Activated gamma-delta T cell (primary cell): ENCODE results near the gene LHFPL3.
"Not testable (repeated sequence)": the region's sequence is repeated elsewhere in the genome, so short reads cannot be mapped to it uniquely, and the experiment has no call there.

Experiments
- DNase-seq: peaks from one replicate; lab custom pipeline; 2025; lab: John Stamatoyannopoulos, UW

Gene LHFPL3

DNA sequence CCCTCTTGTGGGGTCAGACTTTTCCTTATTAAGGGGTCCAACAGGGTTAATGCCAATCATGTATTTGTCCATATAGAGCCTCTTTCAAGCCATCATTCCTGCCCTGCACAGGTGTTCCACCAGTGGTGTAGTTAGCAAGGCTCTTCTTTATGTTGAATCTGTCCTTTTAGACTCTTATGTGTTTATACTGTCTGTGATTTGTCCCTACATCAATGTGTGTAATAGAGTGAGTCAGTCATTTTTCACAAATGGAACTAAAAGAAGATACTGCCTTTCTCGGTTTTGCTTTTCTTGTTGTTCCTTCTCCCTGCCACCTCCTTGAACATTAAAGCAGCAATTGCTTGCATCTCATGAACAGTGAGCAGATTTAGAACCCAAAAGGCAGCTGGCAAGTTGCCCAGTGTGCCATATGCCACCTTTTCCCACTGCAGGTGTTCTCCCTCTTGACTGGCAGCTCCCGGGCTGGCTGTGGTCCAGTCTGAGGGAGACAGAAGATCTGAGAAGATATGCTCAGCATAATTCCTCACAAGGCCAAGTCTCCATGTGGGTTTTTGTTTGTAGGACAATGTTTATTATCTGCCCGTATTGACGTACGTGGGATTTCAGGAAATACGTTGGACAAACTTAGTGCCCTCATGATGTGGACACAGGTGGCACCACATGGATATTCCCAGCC is 154.1 kb downstream of the LHFPL3 start:
- DNase-seq, result no peak

DNA sequence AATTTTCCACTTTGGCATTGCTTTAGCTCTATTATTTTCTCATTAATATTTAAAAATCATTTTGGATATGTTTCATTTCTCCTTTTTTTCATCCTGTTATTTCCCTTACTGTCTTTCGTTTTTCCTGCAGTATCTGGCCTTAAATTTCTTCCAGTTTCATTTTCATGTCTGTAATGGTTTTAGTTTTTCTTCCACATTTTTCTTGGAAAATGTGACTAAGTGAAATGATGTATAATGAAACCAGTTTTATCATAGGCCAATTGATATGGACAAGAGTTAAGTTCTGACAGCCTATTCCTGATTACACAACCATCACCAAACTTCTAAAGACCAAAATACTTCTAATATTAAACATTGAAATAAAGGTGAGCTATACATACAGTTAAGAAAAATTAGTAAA is 158.5 kb downstream of the LHFPL3 start:
- no peak for DNase-seq

DNA sequence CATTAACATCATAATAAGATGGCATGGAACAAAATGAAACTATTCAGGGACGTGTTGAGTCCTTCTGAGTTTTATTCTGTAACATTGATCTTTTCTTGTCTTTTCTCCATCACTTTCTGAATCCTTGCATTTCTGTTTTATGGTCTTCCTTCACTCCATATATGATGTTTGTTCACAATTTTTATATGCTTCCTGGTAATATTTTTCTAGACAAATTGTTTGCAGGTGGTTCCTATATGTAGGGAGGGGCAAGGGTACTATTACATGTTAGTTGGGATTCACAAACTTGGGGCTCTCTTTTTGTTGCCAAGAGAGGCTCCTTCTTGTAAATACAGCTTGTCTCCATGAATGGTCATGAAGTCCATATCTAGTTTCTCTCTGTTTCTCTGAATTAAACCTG is 159.2 kb downstream of the LHFPL3 start:
- no peak for DNase-seq

DNA sequence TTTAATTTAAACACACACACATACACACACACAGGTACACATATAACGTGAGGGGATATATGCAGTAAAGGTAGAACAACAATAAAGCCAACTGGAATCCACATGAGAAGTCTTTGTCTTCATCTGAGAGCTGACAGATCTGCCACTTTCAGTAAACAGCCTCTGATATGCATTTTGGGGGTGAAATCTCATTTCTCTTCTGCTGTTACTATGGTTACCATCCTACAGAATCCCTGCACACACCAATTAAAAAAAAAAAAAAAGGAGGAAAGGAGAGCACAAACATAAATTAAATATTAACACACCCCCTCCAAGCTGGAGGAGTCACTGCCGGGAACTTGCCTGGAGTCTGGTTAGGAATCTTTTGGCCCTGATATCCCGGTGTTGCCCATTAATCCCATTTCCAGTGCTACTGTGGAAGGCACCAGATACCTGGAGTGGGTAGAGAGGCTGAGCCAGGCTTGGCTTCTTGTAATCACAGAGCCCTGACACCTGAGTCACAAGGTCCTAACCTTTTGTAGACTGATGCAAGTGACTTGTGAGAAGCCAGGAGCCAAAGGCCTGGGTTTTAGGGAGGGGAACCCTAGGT is 169.1 kb downstream of the LHFPL3 start:
- no peak for DNase-seq

DNA sequence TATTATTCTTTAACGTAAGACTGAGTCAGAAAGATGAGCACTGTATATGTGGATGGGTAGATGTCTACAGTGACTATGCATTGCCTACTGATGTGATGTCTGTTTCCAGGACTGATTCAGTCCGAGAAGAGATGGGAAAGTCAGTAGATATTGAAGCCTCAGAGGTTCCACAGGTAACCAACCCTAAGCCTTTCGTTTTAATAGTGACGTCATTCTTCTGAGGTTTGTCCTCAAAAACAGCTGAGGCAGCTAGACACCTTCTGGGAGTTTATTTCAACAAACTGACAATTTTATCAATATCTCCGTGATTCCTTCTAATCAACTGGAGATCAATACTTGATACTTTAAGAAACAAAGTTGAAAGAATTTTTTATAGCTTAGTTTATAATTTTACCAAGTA is 171.6 kb downstream of the LHFPL3 start:
- no peak for DNase-seq

DNA sequence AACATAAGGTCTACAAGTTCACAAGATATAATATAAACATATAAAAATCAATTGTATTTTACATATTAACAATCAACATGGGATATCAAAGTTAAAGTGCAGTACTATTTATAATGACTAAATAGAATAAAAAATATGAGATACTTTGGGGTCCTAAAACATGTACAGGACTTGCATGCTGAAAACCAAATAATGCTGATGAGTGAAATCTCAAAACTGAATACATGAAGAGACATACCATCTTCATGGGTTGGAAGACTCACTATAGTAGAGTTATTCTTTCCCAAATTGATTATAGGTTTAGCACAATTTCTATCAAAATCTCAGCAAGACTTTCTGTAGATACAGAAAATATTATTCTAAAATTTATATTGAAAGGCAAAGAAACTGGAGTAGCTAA is 181.5 kb downstream of the LHFPL3 start:
- no peak for DNase-seq

DNA sequence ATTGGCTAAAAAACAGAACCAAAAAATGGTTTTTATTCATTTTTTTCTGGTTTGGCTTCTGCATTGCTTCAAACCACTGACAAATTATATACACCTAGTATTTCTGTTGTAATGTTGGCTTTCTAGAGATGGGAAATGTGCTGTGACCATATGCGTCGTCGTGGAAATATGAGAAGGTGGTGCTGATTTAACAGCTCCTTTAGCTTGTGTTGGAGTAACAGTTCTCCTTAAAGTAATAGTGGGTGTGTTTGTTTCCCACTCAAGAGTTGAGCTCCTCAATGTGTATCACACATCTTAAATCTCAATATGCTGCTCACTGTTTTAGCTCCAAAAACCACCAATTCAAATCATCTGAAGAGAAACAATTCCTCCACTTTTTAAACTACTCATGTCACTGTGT is 196.4 kb downstream of the LHFPL3 start:
- no peak for DNase-seq

- no peak for DNase-seq
Measured at GRCh38 chr7:104528142-104528541, 199.7 kb downstream of the LHFPL3 start.

DNA sequence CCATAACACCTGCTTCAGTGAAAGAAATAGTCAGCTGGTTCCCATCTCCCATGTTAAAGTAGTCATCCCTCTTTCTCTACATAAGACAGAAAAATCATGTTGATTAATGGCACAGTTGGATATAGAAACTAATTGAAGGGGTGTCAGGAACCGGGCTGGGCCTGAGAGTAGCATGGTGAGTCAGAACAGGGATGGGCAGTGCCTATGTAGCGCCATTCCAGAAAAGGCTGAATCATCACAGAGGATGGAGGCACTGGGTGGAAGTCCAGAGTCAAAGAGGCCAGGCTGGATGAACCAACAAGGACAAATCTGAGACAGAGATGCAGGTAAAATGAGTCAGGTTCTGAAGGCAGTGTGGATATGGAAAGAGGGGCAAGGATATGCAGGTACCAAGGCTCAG is 201.2 kb downstream of the LHFPL3 start:
- DNase-seq, result no peak

DNA sequence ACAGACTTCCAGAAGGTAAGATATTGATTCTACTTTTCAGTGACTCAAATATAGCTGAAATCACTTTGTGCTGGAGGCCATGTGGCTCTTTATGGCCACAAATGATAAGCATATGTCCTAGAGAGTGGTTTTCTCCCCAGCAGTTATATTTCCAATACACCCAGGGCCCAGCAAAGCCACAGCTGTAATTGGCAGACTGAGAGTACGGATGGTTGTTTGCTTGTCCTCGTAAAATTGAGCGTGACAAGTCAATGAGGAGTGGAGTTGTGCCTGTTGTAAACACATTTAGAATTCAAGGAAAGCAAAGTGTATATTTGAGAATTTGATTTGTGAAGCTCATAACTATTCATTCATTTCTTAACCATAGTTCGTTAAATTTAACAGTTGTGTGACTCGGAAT is 201.8 kb downstream of the LHFPL3 start:
- no peak for DNase-seq

DNA sequence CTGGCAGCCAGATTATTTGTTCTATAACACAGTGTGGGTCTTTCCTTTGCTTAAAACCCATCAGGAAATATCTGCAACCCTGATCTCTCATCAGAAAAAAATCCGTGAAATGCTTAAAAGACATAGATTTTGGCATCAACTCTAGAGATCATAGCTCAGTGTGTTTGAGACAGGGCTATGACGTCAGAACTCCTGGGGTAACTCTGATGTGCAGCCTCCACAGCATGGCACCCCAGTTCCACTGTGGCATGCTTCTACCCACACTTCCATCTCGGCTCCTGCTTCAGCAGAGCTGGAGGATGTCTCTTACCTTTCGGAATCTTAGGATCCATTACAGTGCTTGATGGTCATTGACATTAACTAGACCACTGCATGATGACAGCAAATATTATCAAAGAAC is 205.7 kb downstream of the LHFPL3 start:
- DNase-seq, result no peak

GRCh38 chr7:104535841-104536240 is 207.4 kb downstream of the LHFPL3 start:
- no peak for DNase-seq

- DNase-seq, result no peak
Measured at GRCh38 chr7:104536956-104537355, 208.6 kb downstream of the LHFPL3 start.

DNA sequence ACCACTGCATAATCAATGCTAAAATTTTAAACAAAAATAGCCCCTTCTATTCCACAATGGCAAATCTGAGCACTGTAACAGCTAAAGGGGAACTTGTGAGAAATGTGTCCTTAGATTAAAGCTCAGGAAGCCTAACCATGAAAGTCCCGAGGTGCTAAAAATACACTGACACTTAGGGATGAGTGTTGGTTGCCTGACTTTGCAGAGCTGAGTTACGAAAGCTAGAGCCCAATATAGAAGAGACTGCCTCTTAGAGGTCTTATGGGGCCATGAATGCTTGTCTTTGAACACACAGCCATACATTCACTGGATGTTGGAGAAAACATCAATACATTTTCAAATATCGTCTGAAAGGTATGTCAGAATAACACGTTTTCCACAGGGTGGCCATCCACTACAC is 209.7 kb downstream of the LHFPL3 start:
- DNase-seq, result no peak

DNA sequence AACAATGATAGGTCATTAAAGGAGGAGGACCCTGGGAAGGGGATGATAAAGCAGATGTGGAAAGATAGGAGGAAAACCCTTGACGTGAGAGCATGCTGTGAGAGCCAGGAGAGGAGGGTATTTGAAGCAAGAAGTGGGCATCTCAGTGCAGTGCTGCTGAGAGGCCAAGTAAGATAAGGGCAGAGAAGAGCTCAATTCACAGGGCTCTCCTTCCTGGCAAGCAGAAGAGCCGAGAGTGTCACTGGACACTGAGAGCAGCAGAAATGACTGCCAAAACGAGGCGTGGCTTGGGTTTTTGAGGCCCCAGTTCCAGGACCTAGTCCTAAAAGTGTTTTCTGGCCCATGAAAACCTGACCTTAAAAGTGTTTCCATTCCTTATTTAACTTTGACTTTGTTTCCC is 213.5 kb downstream of the LHFPL3 start:
- no peak for DNase-seq

- DNase-seq, result no peak
Measured at GRCh38 chr7:104548861-104549260, 220.5 kb downstream of the LHFPL3 start.

DNA sequence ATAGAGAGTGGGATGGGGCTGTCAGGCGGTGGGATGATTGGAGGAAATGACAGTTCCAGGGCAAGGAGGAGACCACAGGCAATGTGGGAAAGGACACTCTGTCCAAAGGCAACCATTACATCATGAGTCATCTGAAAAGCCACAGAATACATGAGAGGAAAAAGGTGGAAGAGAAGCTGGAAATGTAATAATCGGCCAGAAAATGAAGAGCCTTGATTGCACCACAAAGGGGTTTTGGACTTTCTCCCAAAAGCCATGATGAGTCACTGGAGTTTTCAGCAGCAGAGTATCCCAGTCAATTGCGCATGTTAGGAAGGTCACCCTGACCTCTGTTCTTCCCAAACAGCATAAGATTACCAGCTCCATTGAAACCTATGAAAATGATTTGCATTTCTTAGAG is 222.0 kb downstream of the LHFPL3 start:
- no peak for DNase-seq

DNA sequence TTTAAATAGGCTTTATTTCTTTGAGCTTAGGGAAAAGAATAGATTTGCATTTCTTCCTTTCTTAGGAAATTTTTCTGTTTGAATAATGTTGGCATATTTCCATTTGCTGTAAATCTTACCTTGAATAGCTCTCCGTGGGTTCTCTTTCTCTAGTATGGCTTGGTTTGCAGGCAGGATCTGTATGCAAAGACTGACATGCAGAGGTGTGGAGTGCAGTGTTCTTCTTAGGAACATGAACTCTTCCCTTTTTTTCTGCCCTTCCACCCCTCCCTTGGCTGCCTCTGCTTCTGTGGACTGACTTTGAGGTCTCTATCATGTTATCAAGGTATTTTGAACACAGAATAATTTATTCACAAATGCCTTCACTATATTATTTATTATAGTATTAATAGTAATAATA is 222.8 kb downstream of the LHFPL3 start:
- DNase-seq, result no peak

DNA sequence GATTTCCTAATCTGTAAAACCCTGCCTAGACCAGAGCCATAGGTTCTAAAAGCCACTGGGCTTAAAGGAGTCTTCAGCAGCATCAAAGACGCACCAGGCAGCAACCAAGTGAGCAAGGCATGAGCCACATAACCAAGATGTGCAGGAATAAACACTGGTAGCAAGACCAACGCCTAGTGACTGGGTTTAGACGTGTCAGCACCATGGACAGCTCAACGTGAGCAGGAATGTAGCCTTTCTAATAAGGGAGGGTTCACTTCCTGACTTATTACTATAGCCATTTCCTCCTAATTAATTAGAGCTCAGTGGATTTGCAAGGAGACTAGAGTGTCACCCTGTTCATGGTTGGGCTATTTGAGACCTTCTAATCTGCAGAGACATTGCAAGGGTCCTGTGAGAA is 223.7 kb downstream of the LHFPL3 start:
- DNase-seq, result no peak

GRCh38 chr7:104553074-104553473 is 224.7 kb downstream of the LHFPL3 start:
- no peak for DNase-seq

GRCh38 chr7:104563350-104563901 is 235.0 kb downstream of the LHFPL3 start:
- DNase-seq, result not testable (repeated sequence)

GRCh38 chr7:104569751-104570150 is 241.3 kb downstream of the LHFPL3 start:
- DNase-seq, result no peak

DNA sequence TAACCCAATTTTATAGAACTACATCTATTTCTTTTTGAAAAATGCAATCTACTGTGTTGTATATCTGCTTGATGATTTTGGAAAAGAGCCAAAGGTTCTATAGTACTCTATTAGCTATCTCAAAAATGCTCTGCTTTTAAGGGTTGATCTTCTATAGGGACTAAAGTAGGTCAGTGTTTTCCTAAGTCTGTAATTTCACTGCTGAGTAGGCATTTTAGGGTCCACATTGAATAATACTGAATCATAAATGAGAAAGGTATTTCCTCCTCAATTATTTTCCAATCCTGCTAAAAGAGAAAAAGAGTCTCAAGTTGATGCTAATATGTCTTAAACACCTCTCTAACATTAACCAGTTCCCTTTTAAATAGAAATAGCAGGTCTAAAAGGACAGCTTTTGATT is 244.2 kb downstream of the LHFPL3 start:
- DNase-seq, result no peak

- DNase-seq, result no peak
Measured at GRCh38 chr7:104584620-104585019, 256.2 kb downstream of the LHFPL3 start.
